Measurements from ENCODE around the gene SESN3. TPM values are rescaled to one million over a fixed set of nuclear protein-coding genes. Genes with fewer than 3 reads are reported as not detected.
A peak's percentile ranks its signal among the peaks of the same experiment; 100 is the strongest.

Gene SESN3
- total and polyA plus RNA-seq, 2 experiments from 2014 or later: 2.9 to 19.2 TPM

DNA sequence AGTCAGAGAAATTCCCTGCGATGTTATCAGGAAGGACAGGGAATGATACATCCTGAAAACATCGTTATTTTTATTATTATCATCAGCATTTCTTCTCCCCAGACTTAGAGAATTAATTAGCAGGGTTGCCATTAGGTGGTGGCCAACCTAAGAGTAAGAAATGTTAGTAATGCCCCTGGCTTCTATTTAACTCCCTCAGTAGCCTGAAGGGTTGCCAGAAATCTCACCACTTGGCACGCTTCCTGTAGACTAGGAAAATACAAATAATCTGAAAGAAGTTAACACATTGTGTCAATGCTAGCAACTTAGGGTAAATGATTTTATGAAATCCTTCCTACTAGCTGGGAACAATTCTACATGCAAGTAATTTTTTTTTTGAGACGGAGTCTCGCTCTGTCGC is 95.8 kb downstream of the SESN3 start:
- Histone ChIP-seq H3K9ac (peak overlapping the region; percentile 21), H3K9me2 (ENCODE audit: insufficient read depth) (no peaks in the 10 kb centered on the region), H3K27ac (peak overlapping the region; percentile 60), H3F3A (ENCODE audit: insufficient read depth) (peaks cover 25% of the 10 kb centered on the region), H3K27me3 (replicated peaks; ENCODE audit: insufficient read depth) (no peaks in the 10 kb centered on the region), H3K4me3 (no peak overlapping the region), H3K36me3 (ENCODE audit: low read depth) (no peaks in the 10 kb centered on the region), H3K9me3 (ENCODE audit: low read depth) (no peaks in the 10 kb centered on the region), H3K79me2 (ENCODE audit: insufficient read depth) (no peaks in the 10 kb centered on the region), H3K4me1 (ENCODE audit: insufficient read depth) (peaks cover 17% of the 10 kb centered on the region), H2AFZ (no peak overlapping the region), H4K20me1 (ENCODE audit: insufficient read depth) (no peaks in the 10 kb centered on the region), H3K4me2 (ENCODE audit: unreplicated experiment) (peak overlapping the region; percentile 39)
- 72 to 77% methylated on average over 3 to 5 of the region's 6 CpGs for WGBS, 2 experiments (ENCODE audit: low coverage in 1 of 2, low lambda C conversion rate in 2 of 2, missing lambda C conversion rate in 2 of 2)
- TF ChIP-seq EZH2 (IDR thresholded peaks at IDR 0.05; ENCODE audit: insufficient read depth, poor library complexity, severe bottlenecking) (no peak), EZH2phosphoT487 (IDR thresholded peaks at IDR 0.05; ENCODE audit: insufficient read depth, low read depth) (no peak)
- in situ Hi-C loops (cut with MboI): no loop called here
- DNase-seq: peak; percentile 35

DNA sequence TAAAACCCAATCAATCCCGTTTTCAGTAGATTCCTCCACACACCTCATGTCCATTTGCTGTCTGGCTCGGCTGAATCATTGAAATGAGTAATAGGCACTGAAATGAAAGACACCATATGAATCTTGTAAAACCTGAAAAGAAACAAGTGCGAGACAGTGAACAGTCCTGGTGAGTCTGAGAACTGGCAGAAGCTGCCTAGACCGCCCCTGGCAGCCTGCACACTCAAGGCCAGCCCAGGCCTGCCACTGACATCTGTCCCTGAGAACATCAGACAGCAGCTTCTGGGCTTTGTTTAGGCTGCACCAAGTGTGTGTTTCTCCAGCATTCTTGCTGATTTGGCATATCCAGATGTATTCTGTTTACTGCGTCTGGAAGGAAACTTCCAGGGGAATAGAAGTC is 96.5 kb downstream of the SESN3 start:
- H3K4me3 ChIP-seq: 0 out of 2 replicates have a peak overlapping the region, but pooled peaks have one; percentile 19
- no peaks in the 10 kb centered on the region for H3K9me3 ChIP-seq (ENCODE audit: low read depth)
- peak overlapping the region; percentile 21 for H3K9ac ChIP-seq
- H4K20me1 ChIP-seq (ENCODE audit: insufficient read depth): no peaks in the 10 kb centered on the region
- H3K27me3 ChIP-seq (replicated peaks; ENCODE audit: insufficient read depth): no peaks in the 10 kb centered on the region
- H3K4me1 ChIP-seq (ENCODE audit: insufficient read depth): peaks cover 17% of the 10 kb centered on the region
- in situ Hi-C loops (cut with MboI): no loop called here
- 1 to 3% methylated on average over 5 of the region's 5 CpGs for WGBS, 2 experiments (ENCODE audit: low coverage in 1 of 2, low lambda C conversion rate in 2 of 2, missing lambda C conversion rate in 2 of 2)
- H3F3A ChIP-seq (ENCODE audit: insufficient read depth): peaks cover 25% of the 10 kb centered on the region
- TF ChIP-seq EZH2 (IDR thresholded peaks at IDR 0.05; ENCODE audit: insufficient read depth, poor library complexity, severe bottlenecking): no peak
- no peak for TF ChIP-seq EZH2phosphoT487 (IDR thresholded peaks at IDR 0.05; ENCODE audit: insufficient read depth, low read depth)
- peak overlapping the region; percentile 39 for H3K4me2 ChIP-seq (ENCODE audit: unreplicated experiment)
- peak; percentile 88 for DNase-seq
- peak overlapping the region; percentile 60 for H3K27ac ChIP-seq
- no peaks in the 10 kb centered on the region for H3K36me3 ChIP-seq (ENCODE audit: low read depth)
- H3K79me2 ChIP-seq (ENCODE audit: insufficient read depth): no peaks in the 10 kb centered on the region
- no peak overlapping the region for H2AFZ ChIP-seq
- H3K9me2 ChIP-seq (ENCODE audit: insufficient read depth): no peaks in the 10 kb centered on the region

DNA sequence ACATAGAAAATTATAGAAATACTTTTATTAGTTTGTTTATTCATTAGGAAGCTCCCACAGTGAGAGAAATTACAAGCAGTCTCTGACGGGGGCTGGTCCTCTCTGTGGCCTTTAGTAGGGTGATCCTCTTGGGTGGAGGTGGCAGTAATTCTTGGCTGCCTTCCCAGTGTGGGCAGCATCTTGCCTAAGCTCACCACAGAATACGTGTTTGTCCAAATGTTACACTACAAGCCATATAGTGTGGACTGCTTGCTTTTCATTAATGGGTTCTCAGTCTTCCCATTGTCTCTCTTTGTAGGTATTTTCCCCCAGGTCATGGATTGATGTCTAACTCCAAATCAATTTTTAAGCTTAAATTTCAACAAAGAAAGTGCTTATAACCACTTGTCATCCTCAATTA is 98.0 kb downstream of the SESN3 start:
- Histone ChIP-seq H3K79me2 (ENCODE audit: insufficient read depth) (no peaks in the 10 kb centered on the region), H2AFZ (no peak overlapping the region), H3F3A (ENCODE audit: insufficient read depth) (peaks cover 25% of the 10 kb centered on the region), H3K4me1 (ENCODE audit: insufficient read depth) (peaks cover 17% of the 10 kb centered on the region), H3K4me3 (no peak overlapping the region), H3K27me3 (replicated peaks; ENCODE audit: insufficient read depth) (no peaks in the 10 kb centered on the region), H3K36me3 (ENCODE audit: low read depth) (no peaks in the 10 kb centered on the region), H3K9ac (no peak overlapping the region), H3K4me2 (ENCODE audit: unreplicated experiment) (no peak overlapping the region), H3K27ac (no peak overlapping the region), H3K9me3 (ENCODE audit: low read depth) (no peaks in the 10 kb centered on the region), H3K9me2 (ENCODE audit: insufficient read depth) (no peaks in the 10 kb centered on the region), H4K20me1 (ENCODE audit: insufficient read depth) (no peaks in the 10 kb centered on the region)
- WGBS, 2 experiments (ENCODE audit: low coverage in 1 of 2, low lambda C conversion rate in 2 of 2, missing lambda C conversion rate in 2 of 2): 68 to 82% methylated on average over 2 of the region's 2 CpGs
- in situ Hi-C loops (cut with MboI): no loop called here
- TF ChIP-seq EZH2 (IDR thresholded peaks at IDR 0.05; ENCODE audit: insufficient read depth, poor library complexity, severe bottlenecking) (no peak), EZH2phosphoT487 (IDR thresholded peaks at IDR 0.05; ENCODE audit: insufficient read depth, low read depth) (no peak)
- DNase-seq: no peak

DNA sequence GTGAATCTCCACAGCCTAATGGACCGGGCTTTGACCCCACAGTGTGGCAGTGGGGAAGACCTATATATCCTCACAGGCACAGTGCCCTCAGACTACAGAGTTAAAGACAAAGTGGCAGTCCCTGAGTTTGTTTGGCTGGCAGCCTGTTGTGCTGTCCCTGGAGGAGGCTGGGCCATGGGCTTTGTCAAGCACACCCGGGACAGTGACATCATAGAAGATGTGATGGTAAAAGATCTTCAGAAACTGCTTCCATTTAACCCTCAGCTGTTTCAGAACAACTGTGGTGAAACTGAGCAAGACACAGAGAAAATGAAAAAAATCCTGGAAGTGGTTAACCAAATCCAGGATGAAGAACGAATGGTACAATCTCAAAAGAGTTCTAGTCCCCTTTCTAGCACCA is 102.4 kb downstream of the SESN3 start:
- Histone ChIP-seq H4K20me1 (ENCODE audit: insufficient read depth) (no peaks in the 10 kb centered on the region), H3K9me2 (ENCODE audit: insufficient read depth) (no peaks in the 10 kb centered on the region), H3K27ac (no peak overlapping the region), H3K4me3 (no peak overlapping the region), H3K4me1 (ENCODE audit: insufficient read depth) (peaks cover under 1% of the 10 kb centered on the region; the same call in 1 of the 2 replicates), H3K79me2 (ENCODE audit: insufficient read depth) (no peaks in the 10 kb centered on the region), H3K4me2 (ENCODE audit: unreplicated experiment) (no peak overlapping the region), H2AFZ (no peak overlapping the region), H3F3A (ENCODE audit: insufficient read depth) (peaks cover 8% of the 10 kb centered on the region), H3K9me3 (ENCODE audit: low read depth) (no peaks in the 10 kb centered on the region), H3K9ac (no peak overlapping the region), H3K27me3 (replicated peaks; ENCODE audit: insufficient read depth) (no peaks in the 10 kb centered on the region), H3K36me3 (ENCODE audit: low read depth) (no peaks in the 10 kb centered on the region)
- 71 to 80% methylated on average over 3 of the region's 3 CpGs for WGBS, 2 experiments (ENCODE audit: low coverage in 1 of 2, low lambda C conversion rate in 2 of 2, missing lambda C conversion rate in 2 of 2)
- in situ Hi-C loops (cut with MboI): no loop called here
- no peak for DNase-seq
- TF ChIP-seq EZH2phosphoT487 (IDR thresholded peaks at IDR 0.05; ENCODE audit: insufficient read depth, low read depth) (no peak), EZH2 (IDR thresholded peaks at IDR 0.05; ENCODE audit: insufficient read depth, poor library complexity, severe bottlenecking) (no peak)

DNA sequence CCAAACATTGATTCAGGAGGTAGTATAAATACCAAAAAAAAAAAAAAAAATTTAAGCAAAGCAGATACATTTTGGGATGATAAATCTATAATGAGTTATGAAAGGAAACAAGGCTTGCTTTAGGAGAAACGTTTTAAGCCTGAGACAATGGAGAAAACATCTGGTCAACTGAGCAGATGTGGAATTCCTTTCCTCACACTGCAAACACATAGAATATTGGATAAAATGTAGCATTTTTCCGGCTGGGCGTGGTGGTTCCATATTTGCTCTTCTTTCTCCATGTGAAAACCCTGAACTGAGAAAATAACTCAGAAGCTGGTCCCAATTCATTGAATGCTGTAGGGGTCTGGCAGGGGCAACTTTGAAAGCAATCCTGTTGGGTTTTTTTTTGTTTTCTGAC is 107.4 kb downstream of the SESN3 start:
- in situ Hi-C loops (cut with MboI): no loop called here
- no peak for TF ChIP-seq EZH2phosphoT487 (IDR thresholded peaks at IDR 0.05; ENCODE audit: insufficient read depth, low read depth)
- TF ChIP-seq EZH2 (IDR thresholded peaks at IDR 0.05; ENCODE audit: insufficient read depth, poor library complexity, severe bottlenecking): no peak
- WGBS, 2 experiments (ENCODE audit: low coverage in 1 of 2, low lambda C conversion rate in 2 of 2, missing lambda C conversion rate in 2 of 2): 62 to 68% methylated on average over 3 of the region's 3 CpGs

More for the DNA sequence above, 107.4 kb downstream of the SESN3 start:
- Histone ChIP-seq H4K20me1 (ENCODE audit: insufficient read depth) (no peaks in the 10 kb centered on the region), H3K27me3 (replicated peaks; ENCODE audit: insufficient read depth) (no peaks in the 10 kb centered on the region), H3K9me3 (ENCODE audit: low read depth) (no peaks in the 10 kb centered on the region), H3K4me3 (no peak overlapping the region), H3K79me2 (ENCODE audit: insufficient read depth) (no peaks in the 10 kb centered on the region), H2AFZ (no peak overlapping the region), H3K9ac (no peak overlapping the region), H3K9me2 (ENCODE audit: insufficient read depth) (no peaks in the 10 kb centered on the region), H3K27ac (no peak overlapping the region), H3K4me1 (ENCODE audit: insufficient read depth) (no peaks in the 10 kb centered on the region), H3F3A (ENCODE audit: insufficient read depth) (no peaks in the 10 kb centered on the region), H3K36me3 (ENCODE audit: low read depth) (no peaks in the 10 kb centered on the region), H3K4me2 (ENCODE audit: unreplicated experiment) (no peak overlapping the region)
- DNase-seq: no peak

All from GM23248 (cell line).